ENCODE data around the gene SBF2.

SBF2 gene

GRCh38 chr11:9796266-9796665 is 497.8 kb downstream of the SBF2 start:
- FAIRE-seq: no peak

GRCh38 chr11:9790703-9791102 is 503.3 kb downstream of the SBF2 start:
- FAIRE-seq: no peak

- FAIRE-seq: no peak
These were observed 504.1 kb downstream of the SBF2 start for GRCh38 chr11:9789910-9790309.

- no peak for FAIRE-seq
These were observed 506.0 kb downstream of the SBF2 start for GRCh38 chr11:9787981-9788521.

GRCh38 chr11:9787260-9787659 is 506.8 kb downstream of the SBF2 start:
- no peak for FAIRE-seq

GRCh38 chr11:9784602-9785315 is 509.3 kb downstream of the SBF2 start:
- no peak for FAIRE-seq

GRCh38 chr11:9783986-9784385 is 510.0 kb downstream of the SBF2 start:
- no peak for FAIRE-seq

- FAIRE-seq: no peak
These were observed 513.1 kb downstream of the SBF2 start for GRCh38 chr11:9780929-9781328.

GRCh38 chr11:9777525-9777924 is 516.5 kb downstream of the SBF2 start:
- FAIRE-seq: no peak

GRCh38 chr11:9777066-9777465 is 517.0 kb downstream of the SBF2 start:
- FAIRE-seq: no peak

GRCh38 chr11:9776203-9776602 is 517.8 kb downstream of the SBF2 start:
- no peak for FAIRE-seq

- peak; percentile 97 for FAIRE-seq
These were observed 518.6 kb downstream of the SBF2 start for GRCh38 chr11:9775398-9775779.

- no peak for FAIRE-seq
These were observed 519.2 kb downstream of the SBF2 start for GRCh38 chr11:9774591-9775397.

GRCh38 chr11:9774109-9774508 is 519.9 kb downstream of the SBF2 start:
- FAIRE-seq: no peak

- FAIRE-seq: no peak
These were observed 520.5 kb downstream of the SBF2 start for GRCh38 chr11:9773524-9773923.

- FAIRE-seq: no peak
These were observed 521.8 kb downstream of the SBF2 start for GRCh38 chr11:9772218-9772617.

- no peak for FAIRE-seq
These were observed 522.9 kb downstream of the SBF2 start for GRCh38 chr11:9771071-9771511.

GRCh38 chr11:9769621-9770020 is 524.4 kb downstream of the SBF2 start:
- no peak for FAIRE-seq

- FAIRE-seq: peak; percentile 99
These were observed 528.5 kb downstream of the SBF2 start for GRCh38 chr11:9765320-9766101.

GRCh38 chr11:9763301-9763700 is 530.7 kb downstream of the SBF2 start:
- peak; percentile 15 for FAIRE-seq

- FAIRE-seq: peak; percentile 99
These were observed 531.5 kb downstream of the SBF2 start for GRCh38 chr11:9762531-9762930.

- FAIRE-seq: peak; percentile 34
These were observed 532.5 kb downstream of the SBF2 start for GRCh38 chr11:9761441-9761945.

- FAIRE-seq: no peak
These were observed 533.8 kb downstream of the SBF2 start for GRCh38 chr11:9760193-9760575.

Data from G401.6 (cell line).